Caco-2 (cell line): ENCODE measurements around the gene KIR3DL3. TPM values are rescaled to one million over a fixed set of nuclear protein-coding genes. Genes with fewer than 3 reads are reported as not detected.

Source experiments
- BruUV-seq: library from RNA; stranded (reverse); fragments of 400-500 nt; replicated peaks from 2 replicates; lab custom pipeline; 2021; lab: Mats Ljungman, UMichigan
- CTCF ChIA-PET: fragments of 300-600 bp; sonication (Branson Sonifier 250); formaldehyde crosslinking; loops from one replicate; lab custom pipeline; 2022; ENCODE audit warnings: antibody characterized with exemption; lab: Charles Lee
- POLR2A ChIA-PET: fragments of 300-600 bp; sonication (Branson Sonifier 250); formaldehyde crosslinking; loops from one replicate; lab custom pipeline; 2022; ENCODE audit warnings: antibody characterized with exemption; lab: Charles Lee
- DNase-seq, 2 experiments: peaks; one replicate each; pipeline versions ENCODE4 v3.0.0 to v3.0.0-alpha.2; 2020 to 2022
- H3K27me3 ChIP-seq: replicated peaks from 2 replicates; pipeline ENCODE4 v1.6.0; 2011; ENCODE audit warnings: low read length; ENCODE audit not compliant: control insufficient read depth, insufficient read depth
- H3K36me3 ChIP-seq: 2 replicates; pipeline ENCODE4 v1.5.1; 2011; ENCODE audit warnings: low read length; ENCODE audit not compliant: control insufficient read depth, insufficient read depth
- H3K4me1 ChIP-seq: fragments of 250-450 bp; sonication (Bioruptor Pico); 2 replicates; pipeline ENCODE4 v1.5.1; 2020; ENCODE audit warnings: mild to moderate bottlenecking
- H3K4me3 ChIP-seq: 2 replicates; pipeline ENCODE4 v1.5.1; 2011; ENCODE audit warnings: low read depth, mild to moderate bottlenecking, control low read depth, low read length
- H3K9me3 ChIP-seq: fragments of 250-450 bp; sonication (Bioruptor Pico); 2 replicates; pipeline ENCODE4 v1.5.1; 2020; ENCODE audit warnings: mild to moderate bottlenecking, moderate library complexity
- H3K27ac Mint-ChIP-seq: one replicate; pipeline ENCODE4 v1.8.0; 2022; ENCODE audit warnings: mixed read lengths; ENCODE audit not compliant: unreplicated experiment
- H3K27me3 Mint-ChIP-seq: one replicate; pipeline ENCODE4 v1.8.0; 2022; ENCODE audit warnings: mixed read lengths; ENCODE audit not compliant: insufficient read depth, unreplicated experiment
- H3K36me3 Mint-ChIP-seq: one replicate; pipeline ENCODE4 v1.8.0; 2022; ENCODE audit warnings: mild to moderate bottlenecking, mixed read lengths; ENCODE audit not compliant: insufficient read depth, unreplicated experiment
- H3K4me1 Mint-ChIP-seq: one replicate; pipeline ENCODE4 v1.8.0; 2022; ENCODE audit warnings: low read depth, mixed read lengths; ENCODE audit not compliant: unreplicated experiment
- H3K4me3 Mint-ChIP-seq: one replicate; pipeline ENCODE4 v1.8.0; 2022; ENCODE audit warnings: mild to moderate bottlenecking, moderate library complexity, mixed read lengths; ENCODE audit not compliant: unreplicated experiment
- H3K9me3 Mint-ChIP-seq: one replicate; pipeline ENCODE4 v1.8.0; 2022; ENCODE audit warnings: mixed read lengths; ENCODE audit not compliant: unreplicated experiment
- CTCF ChIP-seq, 2 experiments: fragments of 200-600 bp in 1 of 2; IDR thresholded peaks; 1 replicate in 1 of 2; 2 replicates in 1 of 2; pipeline versions ENCODE4 v1.5.1 to v1.8.0; 2011 to 2022; ENCODE audit warnings: antibody characterized with exemption in 1 of 2, control low read depth in 1 of 2, inconsistent platforms in 1 of 2, low read depth in 1 of 2, low read length in 1 of 2, mild to moderate bottlenecking in 1 of 2, moderate library complexity in 1 of 2; ENCODE audit not compliant: insufficient read depth in 1 of 2, severe bottlenecking in 1 of 2, unreplicated experiment in 1 of 2
- intact Hi-C: fragments of 100-400 bp; cut with micrococcal nuclease; formaldehyde crosslinking; loops from one replicate; pipeline ENCODE4 v1.10.0; 2022; ENCODE audit not compliant: unreplicated experiment
- total RNA-seq: library from RNA; stranded (reverse); gene quantifications from 2 replicates; pipeline ENCODE4 v1.2.3, GENCODE V29; 2022

KIR3DL3 gene
- total RNA-seq, 1 experiment from 2014 or later, result not detected

DNA sequence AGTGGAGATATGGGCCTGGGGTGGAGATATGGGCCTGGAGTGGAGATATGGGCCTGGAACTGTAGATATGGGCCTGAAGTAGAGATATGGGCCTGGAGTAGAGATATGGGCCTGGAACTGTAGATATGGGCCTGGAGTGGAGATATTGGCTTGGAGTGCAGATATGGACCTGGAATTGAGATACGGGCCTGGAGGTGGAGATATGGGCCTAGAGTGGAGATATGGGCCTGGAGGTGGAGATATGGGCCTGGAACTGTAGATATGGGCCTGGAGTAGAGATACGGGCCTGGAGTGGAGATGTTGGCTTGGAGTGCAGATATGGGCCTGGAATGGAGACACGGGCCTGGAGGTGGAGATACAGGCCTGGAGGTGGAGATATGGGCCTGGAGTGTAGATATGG lies 402 bp downstream of the KIR3DL3 start:
- Mint-ChIP-seq H3K27me3 (peaks cover 17% of the 10 kb centered on the region), H3K27ac (no peak overlapping the region), H3K9me3 (peaks cover 44% of the 10 kb centered on the region), H3K4me1 (no peaks in the 10 kb centered on the region), H3K4me3 (no peak overlapping the region), H3K36me3 (peaks cover 5% of the 10 kb centered on the region)
- no peaks in the 10 kb centered on the region; the same call in 1 of the 2 replicates for H3K27me3 ChIP-seq
- no peak overlapping the region for H3K4me3 ChIP-seq
- POLR2A ChIA-PET, result no interaction called here
- H3K36me3 ChIP-seq, result no peaks in the 10 kb centered on the region
- DNase-seq, result no peak
- intact Hi-C loops, result no loop called here
- H3K9me3 ChIP-seq, result peaks cover 24% of the 10 kb centered on the region
- BruUV-seq, result no TSS peak
- no peaks in the 10 kb centered on the region for H3K4me1 ChIP-seq
- TF ChIP-seq CTCF (IDR thresholded peaks at IDR 0.05; ENCODE audit: insufficient read depth in 1 of 2, low read depth in 1 of 2, low read length in 1 of 2, severe bottlenecking in 1 of 2, unreplicated experiment in 1 of 2), result no peak
- CTCF ChIA-PET, result no interaction called here

GRCh38 chr19:54725321-54725720 lies 1.1 kb downstream of the KIR3DL3 start:
- DNase-seq, result no peak
- Mint-ChIP-seq H3K27ac (no peak overlapping the region), H3K4me3 (no peak overlapping the region), H3K27me3 (peaks cover 17% of the 10 kb centered on the region), H3K9me3 (peaks cover 38% of the 10 kb centered on the region), H3K4me1 (no peaks in the 10 kb centered on the region), H3K36me3 (peaks cover 5% of the 10 kb centered on the region)
- no TSS peak for BruUV-seq
- no peaks in the 10 kb centered on the region for H3K36me3 ChIP-seq
- H3K27me3 ChIP-seq, result no peaks in the 10 kb centered on the region; the same call in 1 of the 2 replicates
- H3K4me3 ChIP-seq, result no peak overlapping the region
- H3K4me1 ChIP-seq, result no peaks in the 10 kb centered on the region
- TF ChIP-seq CTCF (IDR thresholded peaks at IDR 0.05; ENCODE audit: insufficient read depth in 1 of 2, low read depth in 1 of 2, low read length in 1 of 2, severe bottlenecking in 1 of 2, unreplicated experiment in 1 of 2), result no peak
- intact Hi-C loops, result no loop called here
- POLR2A ChIA-PET, result no interaction called here
- CTCF ChIA-PET, result no interaction called here
- peaks cover 21% of the 10 kb centered on the region for H3K9me3 ChIP-seq

- POLR2A ChIA-PET, result no interaction called here
- H3K27ac Mint-ChIP-seq, result no peak overlapping the region
- H3K9me3 ChIP-seq, result peaks cover 3% of the 10 kb centered on the region; the same call in 1 of the 2 replicates
Measured at GRCh38 chr19:54727562-54727961, 3.3 kb downstream of the KIR3DL3 start.

More at GRCh38 chr19:54727562-54727961, 3.3 kb downstream of the KIR3DL3 start:
- intact Hi-C loops, result no loop called here
- no TSS peak for BruUV-seq
- TF ChIP-seq CTCF (IDR thresholded peaks at IDR 0.05; ENCODE audit: insufficient read depth in 1 of 2, low read depth in 1 of 2, low read length in 1 of 2, severe bottlenecking in 1 of 2, unreplicated experiment in 1 of 2), result no peak
- Mint-ChIP-seq H3K4me3 (no peak overlapping the region), H3K36me3 (peaks cover 5% of the 10 kb centered on the region), H3K4me1 (no peaks in the 10 kb centered on the region), H3K27me3 (peaks cover 26% of the 10 kb centered on the region), H3K9me3 (peaks cover 19% of the 10 kb centered on the region)
- no peak for DNase-seq
- Histone ChIP-seq H3K4me3 (no peak overlapping the region), H3K4me1 (no peaks in the 10 kb centered on the region), H3K27me3 (no peaks in the 10 kb centered on the region; the same call in 1 of the 2 replicates), H3K36me3 (no peaks in the 10 kb centered on the region)
- CTCF ChIA-PET, result no interaction called here
